OCI-LY7 (cell line): Measurements from ENCODE around the gene CCDC81. TPM values are rescaled to one million over a fixed set of nuclear protein-coding genes. Genes with fewer than 3 reads are reported as not detected.

ENCODE experiments used
- BruUV-seq: library from RNA; stranded (reverse); fragments of 400-500 nt; replicated peaks from 2 replicates; lab custom pipeline; 2021; lab: Mats Ljungman, UMichigan
- CTCF ChIA-PET: fragments of 300-600 bp; sonication (Branson Sonifier 250); formaldehyde crosslinking; loops from one replicate; lab custom pipeline; 2022; ENCODE audit warnings: antibody characterized with exemption; ENCODE audit not compliant: unreplicated experiment; lab: Charles Lee
- POLR2A ChIA-PET: fragments of 300-600 bp; sonication (Branson Sonifier 250); formaldehyde crosslinking; loops from one replicate; lab custom pipeline; 2022; ENCODE audit warnings: antibody characterized with exemption; lab: Charles Lee
- DNase-seq: peaks from one replicate; pipeline ENCODE4 v3.0.0-alpha.2; 2015; ENCODE audit warnings: low spot score
- H2AFZ ChIP-seq: fragments of 200-600 bp; sonication (generic), shearing (Covaris generic); 2 replicates; pipeline ENCODE4 v1.6.1; 2014; ENCODE audit warnings: mild to moderate bottlenecking, antibody characterized with exemption, low read length, moderate library complexity
- H3K27ac ChIP-seq: fragments of 200-600 bp; sonication (generic); 2 replicates; pipeline ENCODE4 v1.5.1; 2014; ENCODE audit warnings: mixed run types, low read depth, mild to moderate bottlenecking, moderate library complexity, low read length, inconsistent platforms; ENCODE audit not compliant: poor library complexity, severe bottlenecking
- H3K36me3 ChIP-seq: fragments of 200-600 bp; sonication (generic); 2 replicates; pipeline ENCODE4 v1.6.1; 2014; ENCODE audit warnings: mild to moderate bottlenecking, antibody characterized with exemption, low read length, moderate library complexity, mixed read lengths; ENCODE audit not compliant: insufficient read depth
- H3K4me1 ChIP-seq: fragments of 200-600 bp; sonication (generic); 2 replicates; pipeline ENCODE4 v1.5.1; 2014; ENCODE audit warnings: mild to moderate bottlenecking, low read length; ENCODE audit not compliant: insufficient read depth, poor library complexity, severe bottlenecking
- H3K4me2 ChIP-seq: fragments of 200-600 bp; sonication (generic); 2 replicates; pipeline ENCODE4 v1.6.1; 2014; ENCODE audit warnings: mild to moderate bottlenecking, low read length
- H3K4me3 ChIP-seq: fragments of 200-600 bp; sonication (generic); 2 replicates; pipeline ENCODE4 v1.5.1; 2014; ENCODE audit warnings: mild to moderate bottlenecking, low read depth, low read length; ENCODE audit not compliant: poor library complexity, severe bottlenecking
- H3K79me2 ChIP-seq: fragments of 200-600 bp; sonication (generic); 2 replicates; pipeline ENCODE4 v1.6.1; 2016; ENCODE audit warnings: low read depth, mild to moderate bottlenecking, low read length, moderate library complexity, mixed read lengths; ENCODE audit not compliant: insufficient read depth
- H3K9me2 ChIP-seq: fragments of 200-600 bp; sonication (generic); 2 replicates; pipeline ENCODE4 v1.6.1; 2016; ENCODE audit warnings: mild to moderate bottlenecking, low read length, mixed read lengths; ENCODE audit not compliant: insufficient read depth
- H3K9me3 ChIP-seq: fragments of 200-600 bp; sonication (generic); 2 replicates; pipeline ENCODE4 v1.6.1; 2014; ENCODE audit warnings: mild to moderate bottlenecking, mixed run types, low read length, mixed read lengths
- H4K20me1 ChIP-seq: fragments of 200-600 bp; sonication (generic); 2 replicates; pipeline ENCODE4 v1.6.1; 2014; ENCODE audit warnings: mild to moderate bottlenecking, antibody characterized with exemption, low read length, moderate library complexity, mixed read lengths; ENCODE audit not compliant: insufficient read depth
- CTCF ChIP-seq: fragments of 200-600 bp; sonication (generic); conservative IDR thresholded peaks from 2 replicates; pipeline ENCODE4 v1.5.1; 2014; ENCODE audit warnings: mild to moderate bottlenecking, antibody characterized with exemption, low read length, moderate library complexity, mixed read lengths
- EZH2phosphoT487 ChIP-seq: fragments of 200-600 bp; sonication (generic); IDR thresholded peaks from 2 replicates; pipeline ENCODE4 v1.6.1; 2018; ENCODE audit warnings: low read depth, borderline replicate concordance, mild to moderate bottlenecking, mixed run types, antibody characterized with exemption, low read length, moderate library complexity, mixed read lengths
- intact Hi-C: fragments of 100-400 bp; cut with micrococcal nuclease; formaldehyde crosslinking; loops from one replicate; pipeline ENCODE4 v1.10.0; 2022; ENCODE audit not compliant: unreplicated experiment
- total RNA-seq, 2 experiments: library from RNA; depleted of rRNA in 1 of 2; stranded (reverse); fragments of >200 nt in 1 of 2; shearing (Covaris generic) in 1 of 2; gene quantifications; 2 replicates each; pipeline ENCODE4 v1.2.3, GENCODE V29; 2014 to 2022

CCDC81 gene
- total RNA-seq, 2 experiments from 2014 or later, result 0.41 to 1.0 TPM

- Histone ChIP-seq H3K27ac (no peak overlapping the region), H3K4me2 (no peak overlapping the region), H3K36me3 (no peaks in the 10 kb centered on the region), H4K20me1 (no peaks in the 10 kb centered on the region), H3K9me3 (no peaks in the 10 kb centered on the region), H2AFZ (no peak overlapping the region), H3K4me3 (no peak overlapping the region), H3K9me2 (no peaks in the 10 kb centered on the region), H3K4me1 (no peaks in the 10 kb centered on the region), H3K79me2 (no peaks in the 10 kb centered on the region)
- no peak for TF ChIP-seq CTCF
- no peak for TF ChIP-seq EZH2phosphoT487
- ChIA-PET POLR2A (interaction anchor here (0.6 to 1.2 kb wide), 3 partner anchors 21 to 40 kb away, joined by 3 to 4 read pairs (median 3); no protein-coding TSS in a partner anchor), CTCF (no interaction called here)
- intact Hi-C loops, result no loop called here
- DNase-seq, result no peak
- BruUV-seq, result no TSS peak
These were observed 13.5 kb downstream of the CCDC81 start for GRCh38 chr11:86388198-86388597.

- ChIA-PET CTCF (no interaction called here), POLR2A (no interaction called here)
- intact Hi-C loops, result no loop called here
- no peak overlapping the region for H2AFZ ChIP-seq
- no peaks in the 10 kb centered on the region for H3K79me2 ChIP-seq
- no peaks in the 10 kb centered on the region for H4K20me1 ChIP-seq
- no peaks in the 10 kb centered on the region for H3K9me3 ChIP-seq
- no peaks in the 10 kb centered on the region for H3K9me2 ChIP-seq
- H3K4me1 ChIP-seq, result no peaks in the 10 kb centered on the region
- TF ChIP-seq CTCF (no peak), EZH2phosphoT487 (no peak)
- H3K4me2 ChIP-seq, result no peak overlapping the region
- BruUV-seq, result no TSS peak
- DNase-seq, result no peak
- no peak overlapping the region for H3K27ac ChIP-seq
- H3K4me3 ChIP-seq, result no peak overlapping the region
- no peaks in the 10 kb centered on the region for H3K36me3 ChIP-seq
These were observed 15.8 kb downstream of the CCDC81 start for GRCh38 chr11:86390487-86390886.

- Histone ChIP-seq H3K9me2 (no peaks in the 10 kb centered on the region), H3K4me1 (no peaks in the 10 kb centered on the region), H2AFZ (no peak overlapping the region), H3K4me3 (no peak overlapping the region), H3K27ac (no peak overlapping the region), H4K20me1 (no peaks in the 10 kb centered on the region), H3K4me2 (no peak overlapping the region), H3K79me2 (no peaks in the 10 kb centered on the region), H3K36me3 (no peaks in the 10 kb centered on the region), H3K9me3 (no peaks in the 10 kb centered on the region)
- ChIA-PET CTCF (no interaction called here), POLR2A (interaction anchor here (1.0 to 1.3 kb wide), 3 partner anchors 10 to 209 kb away, joined by 3 read pairs; no protein-coding TSS in a partner anchor)
- intact Hi-C loops, result no loop called here
- DNase-seq, result no peak
- BruUV-seq, result no TSS peak
- no peak for TF ChIP-seq CTCF
- no peak for TF ChIP-seq EZH2phosphoT487
These were observed 20.4 kb downstream of the CCDC81 start for GRCh38 chr11:86395061-86395551.
